H9 (cell line): ENCODE results near the gene IFIT1B. TPM values are rescaled to one million over a fixed set of nuclear protein-coding genes. Genes with fewer than 3 reads are reported as not detected.

Experiments
- DNase-seq: peaks from one replicate; pipeline ENCODE4 v3.0.0-alpha.2; 2017
- H2AFZ ChIP-seq: one replicate; pipeline ENCODE4 v1.6.1; 2013; ENCODE audit warnings: mild to moderate bottlenecking, low read length, control low read depth, moderate library complexity
- H2AK5ac ChIP-seq: 2 replicates; pipeline ENCODE4 v1.6.1; 2013; ENCODE audit warnings: low read length, control low read depth, mixed read lengths; ENCODE audit not compliant: insufficient read length
- H2BK120ac ChIP-seq: one replicate; pipeline ENCODE4 v1.6.1; 2013; ENCODE audit warnings: low read depth, mild to moderate bottlenecking, low read length, control low read depth, inconsistent platforms; ENCODE audit not compliant: poor library complexity, severe bottlenecking
- H2BK12ac ChIP-seq: 2 replicates; pipeline ENCODE4 v1.6.1; 2013; ENCODE audit warnings: low read length, control low read depth, mixed read lengths, low read depth; ENCODE audit not compliant: insufficient read length
- H2BK15ac ChIP-seq: 2 replicates; pipeline ENCODE4 v1.6.1; 2013; ENCODE audit warnings: low read depth, low read length, control low read depth
- H2BK20ac ChIP-seq: one replicate; pipeline ENCODE4 v1.6.1; 2013; ENCODE audit warnings: low read depth, mild to moderate bottlenecking, low read length, control low read depth, inconsistent platforms; ENCODE audit not compliant: poor library complexity, severe bottlenecking
- H2BK5ac ChIP-seq: 2 replicates; pipeline ENCODE4 v1.6.1; 2013; ENCODE audit warnings: low read length, control low read depth, mixed read lengths; ENCODE audit not compliant: insufficient read length
- H3K14ac ChIP-seq: 2 replicates; pipeline ENCODE4 v1.6.1; 2013; ENCODE audit warnings: low read length, control low read depth; ENCODE audit not compliant: insufficient read depth
- H3K18ac ChIP-seq: 2 replicates; pipeline ENCODE4 v1.6.1; 2013; ENCODE audit warnings: low read depth, mild to moderate bottlenecking, mixed read lengths, low read length, control low read depth; ENCODE audit not compliant: insufficient read length
- H3K23ac ChIP-seq: 2 replicates; pipeline ENCODE4 v1.6.1; 2013; ENCODE audit warnings: low read length, control low read depth, mixed read lengths, low read depth; ENCODE audit not compliant: insufficient read length
- H3K23me2 ChIP-seq: 2 replicates; pipeline ENCODE4 v1.6.1; 2013; ENCODE audit warnings: low read depth, mild to moderate bottlenecking, mixed read lengths, low read length, control low read depth; ENCODE audit not compliant: insufficient read length, poor library complexity, severe bottlenecking
- H3K27ac ChIP-seq: 2 replicates; pipeline ENCODE4 v1.5.1; 2013; ENCODE audit warnings: low read length, control low read depth, mixed read lengths, low read depth; ENCODE audit not compliant: insufficient read length
- H3K27me3 ChIP-seq: 2 replicates; pipeline ENCODE4 v1.6.1; 2013; ENCODE audit warnings: low read length, control low read depth, inconsistent platforms; ENCODE audit not compliant: insufficient read depth
- H3K4ac ChIP-seq: 2 replicates; pipeline ENCODE4 v1.6.1; 2013; ENCODE audit warnings: low read depth, mild to moderate bottlenecking, control low read depth, inconsistent platforms, low read length, moderate library complexity
- H3K4me1 ChIP-seq: 2 replicates; pipeline ENCODE4 v1.6.1; 2013; ENCODE audit warnings: low read length, control low read depth, inconsistent platforms; ENCODE audit not compliant: insufficient read depth
- H3K4me2 ChIP-seq: 2 replicates; pipeline ENCODE4 v1.6.1; 2013; ENCODE audit warnings: low read length, control low read depth, mixed read lengths; ENCODE audit not compliant: insufficient read length, insufficient read depth
- H3K56ac ChIP-seq: 2 replicates; pipeline ENCODE4 v1.6.1; 2013; ENCODE audit warnings: low read depth, mild to moderate bottlenecking, mixed read lengths, low read length, control low read depth; ENCODE audit not compliant: insufficient read length
- H3K79me1 ChIP-seq: 2 replicates; pipeline ENCODE4 v1.6.1; 2013; ENCODE audit warnings: low read depth, mild to moderate bottlenecking, moderate library complexity, low read length, control low read depth, inconsistent platforms; ENCODE audit not compliant: insufficient read depth, poor library complexity, severe bottlenecking
- H3K79me2 ChIP-seq: 2 replicates; pipeline ENCODE4 v1.6.1; 2013; ENCODE audit warnings: low read length, control low read depth, inconsistent platforms; ENCODE audit not compliant: insufficient read depth
- H3K9ac ChIP-seq: 2 replicates; pipeline ENCODE4 v1.6.1; 2013; ENCODE audit warnings: low read length, control low read depth, mixed read lengths; ENCODE audit not compliant: insufficient read length; ENCODE audit errors: extremely low read depth
- H3K9me3 ChIP-seq: one replicate; pipeline ENCODE4 v1.6.1; 2013; ENCODE audit warnings: low read depth, low read length, inconsistent platforms; ENCODE audit not compliant: control insufficient read depth
- H3T11ph ChIP-seq: one replicate; pipeline ENCODE4 v1.6.1; 2013; ENCODE audit warnings: mild to moderate bottlenecking, low read length, control low read depth, inconsistent platforms
- H4K20me1 ChIP-seq: one replicate; pipeline ENCODE4 v1.6.1; 2013; ENCODE audit not compliant: control insufficient read depth, insufficient read length, insufficient read depth
- H4K5ac ChIP-seq: 2 replicates; pipeline ENCODE4 v1.6.1; 2013; ENCODE audit warnings: low read depth, mild to moderate bottlenecking, mixed read lengths, low read length, control low read depth; ENCODE audit not compliant: insufficient read length
- H4K8ac ChIP-seq: replicated peaks from 2 replicates; pipeline ENCODE4 v1.6.1; 2013; ENCODE audit warnings: low read length, control low read depth, mixed read lengths, low read depth; ENCODE audit not compliant: insufficient read length
- H4K91ac ChIP-seq: 2 replicates; pipeline ENCODE4 v1.6.1; 2013; ENCODE audit warnings: low read depth, mild to moderate bottlenecking, moderate library complexity, mixed read lengths, low read length, control low read depth; ENCODE audit not compliant: insufficient read length
- H3K27ac Mint-ChIP-seq, 3 experiments: 2 replicates in 2 of 3; 3 replicates in 1 of 3; pipeline ENCODE4 v1.8.0; 2020 to 2021; ENCODE audit warnings: mixed read lengths in 3 of 3, mild to moderate bottlenecking in 1 of 3, moderate library complexity in 1 of 3
- H3K27me3 Mint-ChIP-seq: 2 replicates; pipeline ENCODE4 v1.8.0; 2021; ENCODE audit warnings: low read depth, mild to moderate bottlenecking, moderate library complexity, mixed read lengths
- H3K36me3 Mint-ChIP-seq, 3 experiments: 2 replicates in 2 of 3; 3 replicates in 1 of 3; pipeline ENCODE4 v1.8.0; 2020 to 2021; ENCODE audit warnings: low read depth in 3 of 3, mixed read lengths in 3 of 3; ENCODE audit not compliant: insufficient read depth in 1 of 3
- H3K4me1 Mint-ChIP-seq, 2 experiments: 2 replicates each; pipeline ENCODE4 v1.8.0; 2020; ENCODE audit warnings: mixed read lengths in 2 of 2
- H3K4me3 Mint-ChIP-seq, 2 experiments: 2 replicates in 1 of 2; 3 replicates in 1 of 2; pipeline ENCODE4 v1.8.0; 2020 to 2021; ENCODE audit warnings: mild to moderate bottlenecking in 2 of 2, mixed read lengths in 2 of 2, moderate library complexity in 1 of 2
- H3K9me3 Mint-ChIP-seq, 2 experiments: 2 replicates in 1 of 2; 3 replicates in 1 of 2; pipeline ENCODE4 v1.8.0; 2020; ENCODE audit warnings: mild to moderate bottlenecking in 2 of 2, mixed read lengths in 2 of 2, moderate library complexity in 1 of 2
- CTCF ChIP-seq: fragments of 200-600 bp; sonication (generic); conservative IDR thresholded peaks from 3 replicates; pipeline ENCODE4 v1.8.0; 2021; ENCODE audit warnings: antibody characterized with exemption, mild to moderate bottlenecking
- WGBS: extraction: QIAGEN DNeasy Blood & Tissue Kit; methylation state at CpG from one replicate; pipeline ENCODE4 v1.1.7; 2013; ENCODE audit warnings: missing lambda C conversion rate, low lambda C conversion rate, mixed read lengths; ENCODE audit not compliant: insufficient read length; ENCODE audit errors: extremely low coverage; 5-methylcytosine and 5-hydroxymethylcytosine counted together
- total RNA-seq: library from RNA; stranded (reverse); gene quantifications from 2 replicates; pipeline ENCODE4 v1.2.1, GENCODE V29; 2021

The IFIT1B gene
- total RNA-seq, 1 experiment from 2014 or later, result not detected

GRCh38 chr10:89351412-89351779 is 26.5 kb upstream of the IFIT1B start:
- Mint-ChIP-seq H3K4me3 (no peak overlapping the region), H3K4me1 (peaks cover 50 to 53% of the 10 kb centered on the region in 2 experiments), H3K27ac (peak overlapping the region; percentile 51 to 83 (median 59); a peak in 5 of 7 replicates), H3K36me3 (peaks cover 0 to 10% (median 9%) of the 10 kb centered on the region in 3 experiments; a peak in 5 of 7 replicates), H3K9me3 (peaks cover 2 to 12% of the 10 kb centered on the region in 2 experiments; a peak in 3 of 5 replicates), H3K27me3 (no peaks in the 10 kb centered on the region)
- Histone ChIP-seq H2BK20ac (no peak overlapping the region), H3K18ac (no peak overlapping the region), H4K5ac (no peak overlapping the region), H2BK5ac (no peak overlapping the region), H3K27me3 (no peaks in the 10 kb centered on the region), H3K9ac (no peak overlapping the region), H2AFZ (peak overlapping the region; percentile 72), H3K23me2 (no peaks in the 10 kb centered on the region), H2BK12ac (no peak overlapping the region), H3K4me2 (no peak overlapping the region), H3T11ph (no peak overlapping the region), H4K91ac (no peak overlapping the region), H4K20me1 (no peaks in the 10 kb centered on the region), H2BK120ac (no peak overlapping the region), H3K4me1 (peaks cover 19% of the 10 kb centered on the region), H4K8ac (no peak overlapping the region), H3K56ac (no peak overlapping the region), H3K4ac (no peak overlapping the region), H3K79me1 (no peaks in the 10 kb centered on the region), H2AK5ac (no peak overlapping the region), H2BK15ac (no peak overlapping the region), H3K23ac (no peak overlapping the region), H3K79me2 (no peaks in the 10 kb centered on the region), H3K14ac (no peak overlapping the region), H3K27ac (no peak overlapping the region), H3K9me3 (no peaks in the 10 kb centered on the region)
- WGBS, result no CpG with 5 or more reads among the region's 1 CpG
- DNase-seq, result no peak
- TF ChIP-seq CTCF, result no peak
